HG03342 (cell line): ENCODE measurements around the gene DIPK1C.

ENCODE experiments used
- ATAC-seq: cut with Tn5 transposase; IDR thresholded peaks from one replicate; pipeline ENCODE4 v1.9.1; 2021; ENCODE audit warnings: mild to moderate bottlenecking, moderate library complexity; ENCODE audit not compliant: unreplicated experiment

The DIPK1C gene

GRCh38 chr18:74422541-74422940, 34.6 kb downstream of the DIPK1C start:
- ATAC-seq = no peak

- ATAC-seq = no peak
These were observed 36.2 kb downstream of the DIPK1C start for GRCh38 chr18:74420926-74421325.

GRCh38 chr18:74420481-74420880, 36.6 kb downstream of the DIPK1C start:
- no peak for ATAC-seq

- ATAC-seq = no peak
These were observed 37.3 kb downstream of the DIPK1C start for GRCh38 chr18:74419761-74420160.

GRCh38 chr18:74418023-74418422, 39.1 kb downstream of the DIPK1C start:
- ATAC-seq = no peak

- no peak for ATAC-seq
These were observed 41.0 kb downstream of the DIPK1C start for GRCh38 chr18:74416124-74416523.

GRCh38 chr18:74414953-74415515, 42.1 kb downstream of the DIPK1C start:
- no peak for ATAC-seq

GRCh38 chr18:74413836-74414235, 43.3 kb downstream of the DIPK1C start:
- ATAC-seq = no peak

- ATAC-seq = no peak
These were observed 44.8 kb downstream of the DIPK1C start for GRCh38 chr18:74412116-74412880.

GRCh38 chr18:74411475-74411874, 45.6 kb downstream of the DIPK1C start:
- ATAC-seq = no peak

GRCh38 chr18:74410441-74410992, 46.6 kb downstream of the DIPK1C start:
- ATAC-seq = no peak

GRCh38 chr18:74407888-74408287, 49.2 kb downstream of the DIPK1C start:
- no peak for ATAC-seq

GRCh38 chr18:74402806-74403433, 54.2 kb downstream of the DIPK1C start:
- no peak for ATAC-seq

GRCh38 chr18:74400813-74401212, 56.3 kb downstream of the DIPK1C start:
- no peak for ATAC-seq

- ATAC-seq = no peak
These were observed 57.8 kb downstream of the DIPK1C start for GRCh38 chr18:74399091-74399887.

- ATAC-seq = no peak
These were observed 59.5 kb downstream of the DIPK1C start for GRCh38 chr18:74397572-74397971.

GRCh38 chr18:74396171-74397169, 60.6 kb downstream of the DIPK1C start:
- no peak for ATAC-seq

GRCh38 chr18:74395648-74396154, 61.4 kb downstream of the DIPK1C start:
- ATAC-seq = no peak

GRCh38 chr18:74395006-74395405, 62.1 kb downstream of the DIPK1C start:
- no peak for ATAC-seq

GRCh38 chr18:74392323-74392722, 64.8 kb downstream of the DIPK1C start:
- ATAC-seq = no peak
